NCI-H510A (cell line): ENCODE results near the gene OR5K4.

Source experiments
- DNase-seq: peaks from one replicate; lab custom pipeline; 2025; lab: John Stamatoyannopoulos, UW

OR5K4 gene

GRCh38 chr3:98353554-98353953 lies at the start of gene OR5K4:
Gene OR5K4, plus strand, starts transcription at chr3:98353854. Its CDS starts 0 bp downstream, at chr3:98353854.
- no peak for DNase-seq

GRCh38 chr3:98322101-98322500 lies 31.6 kb upstream of the OR5K4 start:
- DNase-seq, result no peak

- no peak for DNase-seq
These were observed 31.0 kb upstream of the OR5K4 start for GRCh38 chr3:98322686-98323085.

GRCh38 chr3:98323425-98323824 lies 30.2 kb upstream of the OR5K4 start:
- DNase-seq, result no peak

GRCh38 chr3:98325055-98325454 lies 28.6 kb upstream of the OR5K4 start:
- no peak for DNase-seq

GRCh38 chr3:98326105-98326893 lies 27.4 kb upstream of the OR5K4 start:
- DNase-seq, result no peak

- DNase-seq, result no peak
These were observed 26.7 kb upstream of the OR5K4 start for GRCh38 chr3:98326945-98327344.

GRCh38 chr3:98328933-98329332 lies 24.7 kb upstream of the OR5K4 start:
- DNase-seq, result no peak

- no peak for DNase-seq
These were observed 24.1 kb upstream of the OR5K4 start for GRCh38 chr3:98329392-98330124.

- no peak for DNase-seq
These were observed 22.3 kb upstream of the OR5K4 start for GRCh38 chr3:98331329-98331728.

- no peak for DNase-seq
These were observed 19.6 kb upstream of the OR5K4 start for GRCh38 chr3:98333989-98334606.

- no peak for DNase-seq
These were observed 14.6 kb upstream of the OR5K4 start for GRCh38 chr3:98339031-98339430.

GRCh38 chr3:98341758-98342157 lies 11.9 kb upstream of the OR5K4 start:
- DNase-seq, result no peak

- no peak for DNase-seq
These were observed 9.8 kb upstream of the OR5K4 start for GRCh38 chr3:98343647-98344507.

GRCh38 chr3:98350082-98350481 lies 3.6 kb upstream of the OR5K4 start:
- no peak for DNase-seq

GRCh38 chr3:98359250-98359649 lies 5.6 kb downstream of the OR5K4 start:
- no peak for DNase-seq

GRCh38 chr3:98359993-98360675 lies 6.5 kb downstream of the OR5K4 start:
- DNase-seq, result no peak

- no peak for DNase-seq
These were observed 7.0 kb downstream of the OR5K4 start for GRCh38 chr3:98360681-98361080.

GRCh38 chr3:98361289-98361688 lies 7.6 kb downstream of the OR5K4 start:
- DNase-seq, result no peak

GRCh38 chr3:98367464-98368246 lies 14.0 kb downstream of the OR5K4 start:
- no peak for DNase-seq

- DNase-seq, result no peak
These were observed 17.5 kb downstream of the OR5K4 start for GRCh38 chr3:98371186-98371585.
